ENCODE measurements around the gene LRRFIP1. TPM values are rescaled to one million over a fixed set of nuclear protein-coding genes. Genes with fewer than 3 reads are reported as not detected.

The LRRFIP1 gene
- total and polyA plus RNA-seq, 2 donors (not counting 1 experiment from before 2014, with no cell fraction given) = 42.0 to 139 TPM

DNA sequence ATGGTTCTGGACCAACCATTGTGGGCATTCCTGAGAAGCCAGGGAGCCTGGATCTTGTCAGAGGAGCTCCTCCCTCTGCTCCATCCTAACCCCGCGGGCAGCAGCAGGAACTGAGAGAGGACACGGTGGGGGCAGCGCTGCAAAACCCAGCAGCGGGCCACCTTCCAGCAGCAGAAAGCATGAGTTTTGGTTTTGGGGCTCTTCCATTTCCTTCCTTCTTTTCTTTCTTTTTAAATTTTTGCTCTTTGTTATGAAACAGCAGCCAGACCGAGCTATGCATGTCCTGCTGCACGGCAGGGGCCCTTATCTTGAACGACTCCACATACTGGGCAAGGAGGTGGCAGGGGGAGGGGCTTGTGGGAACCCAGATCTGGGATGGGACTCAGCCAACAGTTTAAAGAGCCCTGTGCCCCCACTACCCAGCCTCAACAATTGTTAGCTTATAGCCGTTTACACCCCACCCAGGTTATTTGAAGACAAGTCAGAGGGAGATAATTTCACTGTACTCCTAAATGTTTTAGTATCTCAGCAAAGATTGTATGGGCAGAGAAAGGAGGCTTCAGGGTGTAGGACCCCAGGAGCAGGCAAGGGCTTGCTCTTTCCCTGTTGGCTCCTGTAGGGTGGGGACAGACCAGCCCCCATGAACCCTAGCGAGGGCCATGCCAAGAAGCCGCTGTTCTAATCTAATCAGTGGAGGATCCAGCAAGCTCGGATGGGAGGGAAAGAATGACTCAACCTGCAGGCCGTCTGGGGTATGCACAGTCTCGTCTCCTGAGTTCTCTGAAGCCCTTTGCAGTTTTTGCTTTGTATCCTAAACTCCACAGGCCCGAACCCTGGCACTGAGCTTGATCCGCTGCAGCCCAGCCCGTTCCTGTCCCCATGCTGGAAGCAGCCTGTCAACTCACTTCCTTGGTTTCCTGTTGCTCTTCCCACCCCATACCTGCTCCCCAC, 75.3 kb downstream of the LRRFIP1 start:
- no peak overlapping the region for H2AFZ ChIP-seq (ENCODE audit: insufficient read depth, low read depth, low read length, poor library complexity, severe bottlenecking)
- peaks cover 0 to 16% of the 10 kb centered on the region in 2 experiments for H3K36me3 ChIP-seq (replicated peaks in 1 of 2; ENCODE audit: control extremely low read depth in 1 of 2, control insufficient read depth in 1 of 2, extremely low read depth in 1 of 2, insufficient read depth in 2 of 2, low read length in 1 of 2)
- H3K9ac ChIP-seq (ENCODE audit: low read length) = peak overlapping the region; percentile 46
- peaks cover 73 to 92% of the 10 kb centered on the region in 2 donors for H3K4me1 ChIP-seq (ENCODE audit: control insufficient read depth in 2 of 2, insufficient read depth in 2 of 2, low read length in 2 of 2)
- H3K4me1 Mint-ChIP-seq = peaks cover 94% of the 10 kb centered on the region
- TF ChIP-seq CTCF (IDR thresholded peaks at IDR 0.05) (no peak), EZH2 (IDR thresholded peaks at IDR 0.05; ENCODE audit: borderline replicate concordance, insufficient read depth, low read depth, low read length, poor library complexity, severe bottlenecking) (no peak)
- H4K20me1 ChIP-seq (ENCODE audit: control insufficient read depth, insufficient read depth, low read length, poor library complexity, severe bottlenecking) = peaks cover 91% of the 10 kb centered on the region
- no peaks in the 10 kb centered on the region for H3K27me3 Mint-ChIP-seq
- peaks cover 0 to 11% (median 0%) of the 10 kb centered on the region in 3 donors for H3K9me3 ChIP-seq (ENCODE audit: control extremely low read depth in 1 of 3, control insufficient read depth in 2 of 3, insufficient read depth in 1 of 3, low read length in 2 of 3)
- peak overlapping the region; percentile 63 for H3K4me3 Mint-ChIP-seq
- ATAC-seq (ENCODE audit: low read depth) (peak; percentile 26), DNase-seq (peak; percentile 47)
- peak overlapping the region in 3 of 5 experiments; percentile 18 to 43 (median 29) for H3K4me3 ChIP-seq (ENCODE audit: control extremely low read depth in 1 of 5, extremely low read depth in 1 of 5, insufficient read depth in 1 of 5, low read depth in 2 of 5, low read length in 4 of 5)
- ChIA-PET CTCF (interaction anchor here (0.9 to 5.3 kb wide), 6 partner anchors 9 to 30 kb away, joined by 3 to 72 read pairs (median 4); no protein-coding TSS in a partner anchor), POLR2A (interaction anchor here (0.8 to 1.6 kb wide), 2 partner anchors 10 to 25 kb away, joined by 3 to 4 read pairs; no protein-coding TSS in a partner anchor)
- 12% methylated on average over 12 of the region's 17 CpGs for WGBS (ENCODE audit: insufficient coverage)
- H3K27ac Mint-ChIP-seq = peak overlapping the region; percentile 57
- H3K9me3 Mint-ChIP-seq (ENCODE audit: insufficient read depth) = no peaks in the 10 kb centered on the region
- peak overlapping the region; percentile 78 for H3K4me2 ChIP-seq (replicated peaks; ENCODE audit: low read depth, low read length, poor library complexity, severe bottlenecking)
- H3K27ac ChIP-seq (ENCODE audit: low read length in 2 of 2) = peak overlapping the region; percentile 4 to 64
- peaks cover 100% of the 10 kb centered on the region for H3K79me2 ChIP-seq (ENCODE audit: control insufficient read depth, insufficient read depth, low read length)
- intact Hi-C loops (cut with micrococcal nuclease) = loop anchor here (1.0 to 5.0 kb wide), 2 partner anchors 8 to 35 kb away; no protein-coding TSS in a partner anchor
- no peaks in the 10 kb centered on the region for H3K27me3 ChIP-seq (replicated peaks in 1 of 4; ENCODE audit: control extremely low read depth in 1 of 4, control insufficient read depth in 3 of 4, insufficient read depth in 4 of 4, low read length in 3 of 4)
